ENCODE measurements around the gene NRXN3.

The NRXN3 gene

DNA sequence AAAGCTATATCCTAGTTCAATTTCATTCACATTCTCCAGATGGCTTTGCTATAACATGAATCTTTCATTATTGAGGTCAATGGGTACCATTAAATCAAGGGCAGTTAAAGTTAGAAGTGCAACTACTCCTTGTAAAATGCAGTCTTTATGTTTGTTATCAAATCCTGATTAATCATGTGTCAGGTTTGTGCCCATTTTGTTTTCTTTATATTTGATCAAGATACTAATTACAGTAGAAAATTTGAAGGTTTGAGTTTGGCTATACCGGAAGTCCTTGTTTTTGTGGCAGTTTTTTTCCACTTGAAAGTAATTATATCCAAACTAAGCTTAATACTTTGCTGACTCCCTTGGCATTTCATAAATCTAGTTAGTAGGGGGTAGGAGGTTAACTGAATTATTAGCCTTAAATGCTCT is 1528.1 kb downstream of the NRXN3 start:
- DNase-seq (ENCODE audit: extremely low spot score) = no peak
- TF ChIP-seq, protein P1, sequence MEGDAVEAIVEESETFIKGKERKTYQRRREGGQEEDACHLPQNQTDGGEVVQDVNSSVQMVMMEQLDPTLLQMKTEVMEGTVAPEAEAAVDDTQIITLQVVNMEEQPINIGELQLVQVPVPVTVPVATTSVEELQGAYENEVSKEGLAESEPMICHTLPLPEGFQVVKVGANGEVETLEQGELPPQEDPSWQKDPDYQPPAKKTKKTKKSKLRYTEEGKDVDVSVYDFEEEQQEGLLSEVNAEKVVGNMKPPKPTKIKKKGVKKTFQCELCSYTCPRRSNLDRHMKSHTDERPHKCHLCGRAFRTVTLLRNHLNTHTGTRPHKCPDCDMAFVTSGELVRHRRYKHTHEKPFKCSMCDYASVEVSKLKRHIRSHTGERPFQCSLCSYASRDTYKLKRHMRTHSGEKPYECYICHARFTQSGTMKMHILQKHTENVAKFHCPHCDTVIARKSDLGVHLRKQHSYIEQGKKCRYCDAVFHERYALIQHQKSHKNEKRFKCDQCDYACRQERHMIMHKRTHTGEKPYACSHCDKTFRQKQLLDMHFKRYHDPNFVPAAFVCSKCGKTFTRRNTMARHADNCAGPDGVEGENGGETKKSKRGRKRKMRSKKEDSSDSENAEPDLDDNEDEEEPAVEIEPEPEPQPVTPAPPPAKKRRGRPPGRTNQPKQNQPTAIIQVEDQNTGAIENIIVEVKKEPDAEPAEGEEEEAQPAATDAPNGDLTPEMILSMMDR (IDR thresholded peaks at IDR 0.05; ENCODE audit: control extremely low read depth, extremely low read depth, low read depth, missing control alignments) = no peak
- ChIA-PET CTCF (interaction anchor here (0.9 to 1.3 kb wide), 4 partner anchors 8 to 15 kb away, joined by 3 to 5 read pairs (median 3); no protein-coding TSS in a partner anchor), POLR2A (no interaction called here)

DNA sequence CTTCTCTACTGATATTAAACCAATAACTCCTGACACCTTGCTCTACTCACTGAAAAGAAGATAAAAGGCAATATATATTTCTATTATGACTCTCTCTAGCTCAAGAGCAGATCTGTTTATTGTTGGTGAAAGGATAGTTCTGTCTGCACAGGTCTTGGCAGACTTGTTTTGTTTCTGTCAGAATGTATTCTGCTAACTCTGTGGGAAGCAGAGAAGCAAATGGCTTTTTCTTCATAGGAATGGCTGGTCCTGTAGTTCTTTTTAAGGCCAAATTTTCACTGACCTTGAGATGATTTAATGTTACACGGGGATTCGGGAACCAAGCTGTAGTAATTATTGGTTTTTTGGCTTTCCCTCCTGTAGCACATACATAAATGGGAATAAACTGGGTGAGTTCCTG is 1529.0 kb downstream of the NRXN3 start:
- DNase-seq (ENCODE audit: extremely low spot score) = no peak
- TF ChIP-seq, protein P1 (IDR thresholded peaks at IDR 0.05; ENCODE audit: control extremely low read depth, extremely low read depth, low read depth, missing control alignments) = no peak
- ChIA-PET POLR2A (no interaction called here), CTCF (interaction anchor here (0.9 to 1.3 kb wide), 3 partner anchors 9 to 14 kb away, joined by 3 to 5 read pairs (median 3); no protein-coding TSS in a partner anchor)

DNA sequence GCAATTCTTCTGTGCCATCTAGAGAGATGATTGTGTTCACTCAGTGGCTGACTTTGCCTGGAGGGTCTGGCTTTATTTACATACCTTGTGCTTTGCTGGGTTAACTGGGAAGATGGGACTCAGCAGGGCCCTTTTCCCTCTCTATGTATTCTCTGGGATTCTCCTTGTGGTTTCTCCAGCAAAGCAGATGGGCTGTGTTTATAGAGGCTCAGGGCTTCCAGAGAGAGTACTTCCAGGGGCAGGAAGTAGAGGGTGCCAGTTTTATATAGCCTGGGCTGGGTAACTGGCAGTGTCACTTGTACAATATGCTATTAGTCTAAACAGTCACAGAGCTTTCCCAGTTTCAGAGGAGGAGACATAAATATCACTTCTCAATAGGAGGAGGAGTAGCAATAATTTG is 1531.2 kb downstream of the NRXN3 start:
- TF ChIP-seq, protein P1 (IDR thresholded peaks at IDR 0.05; ENCODE audit: control extremely low read depth, extremely low read depth, low read depth, missing control alignments) = no peak
- DNase-seq (ENCODE audit: extremely low spot score) = no peak
- ChIA-PET CTCF (no interaction called here), POLR2A (no interaction called here)

DNA sequence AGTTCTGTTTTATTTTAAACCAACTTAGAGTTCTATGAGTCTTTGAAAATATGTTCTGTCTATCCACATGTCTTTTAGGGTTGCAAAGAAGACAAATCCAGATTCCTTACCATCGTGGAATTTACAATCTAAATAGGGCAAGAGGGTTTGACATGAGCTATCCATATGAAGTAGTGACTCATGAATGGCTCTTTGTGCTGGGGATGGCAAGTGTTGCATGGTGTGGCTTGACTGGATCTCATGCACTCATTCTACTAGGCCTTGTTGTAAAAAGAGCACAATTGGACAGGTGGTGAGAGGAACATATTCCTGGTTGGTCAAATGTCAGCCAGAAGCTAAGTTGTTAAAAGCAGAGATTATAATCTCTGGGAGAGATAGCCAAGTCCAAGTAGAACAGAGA is 1532.0 kb downstream of the NRXN3 start:
- TF ChIP-seq, protein P1 (IDR thresholded peaks at IDR 0.05; ENCODE audit: control extremely low read depth, extremely low read depth, low read depth, missing control alignments) = no peak
- CTCF ChIA-PET = interaction anchor here (2.4 kb wide), 1 partner anchor 11 kb away, joined by 7 read pairs; no protein-coding TSS in a partner anchor
- POLR2A ChIA-PET = no interaction called here
- no peak for DNase-seq (ENCODE audit: extremely low spot score)

DNA sequence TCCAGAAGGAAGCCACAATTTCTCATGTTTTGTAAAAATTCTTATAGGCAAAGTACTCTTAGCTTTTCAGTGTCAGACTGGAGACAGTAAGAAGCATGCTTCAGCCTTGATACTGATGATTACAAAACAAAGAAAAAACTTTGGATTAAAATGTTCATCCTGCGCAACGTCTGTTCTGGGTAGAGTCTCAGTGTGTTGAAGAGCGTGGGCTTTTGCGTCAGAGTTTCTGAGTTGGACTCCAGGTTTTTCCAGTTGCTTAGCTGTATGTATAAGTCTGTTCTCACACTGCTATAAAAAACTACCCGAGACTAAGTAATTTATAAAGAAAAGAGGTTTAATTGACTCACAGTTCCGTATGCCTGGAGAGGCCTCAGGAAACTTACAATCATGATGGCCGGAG is 1533.0 kb downstream of the NRXN3 start:
- TF ChIP-seq, protein P1 (IDR thresholded peaks at IDR 0.05; ENCODE audit: control extremely low read depth, extremely low read depth, low read depth, missing control alignments) = no peak
- no peak for DNase-seq (ENCODE audit: extremely low spot score)
- POLR2A ChIA-PET = no interaction called here
- CTCF ChIA-PET = interaction anchor here (1.2 to 2.4 kb wide), 2 partner anchors 10 to 29 kb away, joined by 4 to 7 read pairs; no protein-coding TSS in a partner anchor

DNA sequence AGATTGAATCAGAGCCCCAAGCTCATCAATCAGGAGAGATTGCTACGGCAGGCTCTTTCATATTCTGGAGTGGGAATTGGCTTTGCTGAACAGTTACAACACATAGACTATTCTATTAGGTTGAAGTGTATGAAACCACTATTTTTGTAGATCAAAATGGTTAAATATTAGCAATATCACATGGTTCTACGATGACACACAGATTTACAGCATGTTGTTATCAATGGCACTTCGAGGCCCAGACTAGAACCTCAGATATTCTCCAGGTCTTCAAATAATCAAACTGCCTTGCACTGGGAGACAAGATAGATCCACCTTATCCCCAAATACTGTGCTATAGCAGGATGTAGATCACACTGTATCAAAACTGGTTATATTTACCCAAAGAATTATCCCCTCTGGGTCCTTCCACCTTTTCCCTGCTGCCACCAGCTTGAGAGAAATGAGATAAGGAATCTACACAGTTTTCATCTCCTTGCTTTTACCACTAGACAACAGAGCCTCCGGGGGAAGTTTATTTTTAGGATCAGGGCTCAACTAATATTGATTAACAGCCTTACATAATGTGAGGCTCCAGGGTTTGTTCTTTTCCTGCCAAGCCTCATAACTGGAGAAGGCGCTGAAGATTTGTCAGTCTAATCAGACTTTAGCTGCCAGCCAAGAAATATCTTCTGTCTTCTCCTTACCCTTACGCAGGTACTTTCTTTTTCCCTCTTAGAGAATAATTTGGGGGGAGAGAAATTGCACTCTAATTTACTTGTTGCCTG is 1534.1 kb downstream of the NRXN3 start:
- POLR2A ChIA-PET = no interaction called here
- CTCF ChIA-PET = interaction anchor here (1.2 to 2.4 kb wide), 3 partner anchors 9 to 28 kb away, joined by 3 to 7 read pairs (median 4); no protein-coding TSS in a partner anchor

More for the DNA sequence above, 1534.1 kb downstream of the NRXN3 start:
- TF ChIP-seq, protein P1 (IDR thresholded peaks at IDR 0.05; ENCODE audit: control extremely low read depth, extremely low read depth, low read depth, missing control alignments) = no peak
- no peak for DNase-seq (ENCODE audit: extremely low spot score)
